GF-D8 (cell line): ENCODE data around the gene DEGS2.
"Not testable (repeated sequence)": the region's sequence is repeated elsewhere in the genome, so short reads cannot be mapped to it uniquely, and the experiment has no call there.

ENCODE experiments used
- DNase-seq: peaks from one replicate; lab custom pipeline; 2025; lab: John Stamatoyannopoulos, UW

DEGS2 gene

DNA sequence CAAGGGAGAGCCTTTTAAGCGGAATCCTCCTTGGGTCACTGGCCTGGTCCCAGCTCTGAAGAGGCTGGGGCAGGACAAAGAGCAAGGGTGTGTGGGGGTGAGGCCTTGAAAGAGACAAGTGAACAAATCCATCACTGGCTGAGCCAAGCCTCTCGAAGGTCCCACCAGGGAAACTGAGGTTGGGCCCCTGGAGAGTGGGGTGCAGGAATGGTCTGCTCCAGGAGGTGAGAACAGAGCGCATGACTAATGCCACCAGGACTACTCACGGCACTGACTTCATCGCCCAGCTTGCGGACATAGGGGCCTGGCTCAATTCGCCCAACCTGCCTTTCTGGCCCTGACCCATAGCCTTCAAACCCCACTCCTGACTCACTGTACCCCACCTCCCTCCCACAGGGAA lies 19.2 kb upstream of the DEGS2 start:
- DNase-seq, result no peak

DNA sequence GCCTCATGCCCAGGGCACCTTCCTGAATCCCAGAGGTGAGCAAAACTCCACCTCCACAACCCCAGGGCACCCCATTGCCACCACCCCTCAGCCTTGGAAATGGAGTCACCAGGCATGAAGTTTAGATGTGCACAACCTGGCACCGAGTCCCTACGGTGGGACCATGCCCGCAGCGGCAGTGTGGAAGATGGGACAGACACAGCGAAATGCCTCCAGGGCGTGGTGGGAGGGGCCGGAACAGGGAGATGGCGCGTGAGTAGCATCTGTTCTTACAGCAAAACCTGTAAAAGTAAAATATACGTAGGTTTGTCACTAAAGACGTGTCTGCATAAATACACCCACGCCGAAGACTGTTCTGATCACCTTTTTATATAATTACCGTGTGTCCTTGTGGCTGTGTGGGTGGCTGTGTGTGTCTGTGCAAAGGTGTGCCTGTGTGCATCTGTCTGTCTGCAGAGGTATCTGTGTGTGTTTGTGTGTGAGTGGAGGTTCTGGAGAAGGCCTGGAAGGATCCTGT lies 17.4 kb upstream of the DEGS2 start:
- DNase-seq, result no peak

DNA sequence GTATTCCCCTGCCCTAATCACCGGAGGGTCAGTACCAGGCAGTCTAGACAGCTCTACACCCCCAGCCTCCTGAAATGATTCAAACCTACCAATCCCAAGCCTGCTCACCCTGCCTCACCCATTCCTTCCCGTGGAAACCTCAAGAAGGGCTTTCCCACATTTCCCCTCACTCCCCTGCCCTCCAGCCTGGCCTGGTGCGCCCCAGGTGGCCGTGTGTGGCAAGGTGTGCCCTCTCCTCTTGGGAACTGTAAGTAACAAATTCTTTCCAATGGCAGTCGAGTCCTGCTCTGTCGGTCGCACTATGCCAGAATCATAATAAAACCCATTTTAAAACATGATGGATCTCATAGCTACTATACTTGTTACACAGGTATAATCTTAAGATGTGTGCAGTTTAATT lies 13.9 kb upstream of the DEGS2 start:
- DNase-seq, result no peak

- no peak for DNase-seq
These were observed 13.4 kb upstream of the DEGS2 start for GRCh38 chr14:100172811-100173210.

- DNase-seq, result no peak
These were observed 11.4 kb upstream of the DEGS2 start for GRCh38 chr14:100170880-100171279.

- no peak for DNase-seq
These were observed 9.1 kb upstream of the DEGS2 start for GRCh38 chr14:100168506-100168905.

DNA sequence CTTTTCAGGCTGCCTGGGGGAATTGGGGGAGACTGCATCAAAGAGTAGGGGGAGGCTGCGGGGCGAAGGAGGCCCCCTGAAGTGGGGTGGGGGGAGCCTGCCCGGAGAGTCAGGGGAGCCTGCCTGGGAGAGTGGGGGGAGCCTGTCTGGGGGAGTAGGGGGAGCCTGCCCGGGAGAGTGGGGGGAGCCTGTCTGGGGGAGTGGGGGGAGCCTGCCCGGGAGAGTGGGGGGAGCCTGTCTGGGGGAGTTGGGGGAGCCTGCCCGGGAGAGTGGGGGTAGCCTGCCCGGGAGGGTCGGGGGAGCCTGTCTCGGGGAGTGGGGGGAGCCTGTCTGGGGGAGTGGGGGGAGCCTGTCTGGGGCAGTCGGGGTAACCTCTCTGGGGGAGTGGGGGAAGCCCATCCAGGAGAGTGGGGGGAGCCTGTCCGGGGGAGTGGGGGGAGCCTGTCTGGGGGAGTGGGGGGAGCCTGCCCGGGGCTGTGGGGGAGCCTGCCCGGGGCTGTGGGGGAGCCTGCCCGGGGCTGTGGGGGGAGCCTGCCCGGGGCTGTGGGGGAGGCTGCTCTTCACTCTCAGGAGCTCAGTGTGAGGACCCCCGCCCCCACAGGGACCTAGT lies 6.5 kb upstream of the DEGS2 start:
- DNase-seq, result no peak

DNA sequence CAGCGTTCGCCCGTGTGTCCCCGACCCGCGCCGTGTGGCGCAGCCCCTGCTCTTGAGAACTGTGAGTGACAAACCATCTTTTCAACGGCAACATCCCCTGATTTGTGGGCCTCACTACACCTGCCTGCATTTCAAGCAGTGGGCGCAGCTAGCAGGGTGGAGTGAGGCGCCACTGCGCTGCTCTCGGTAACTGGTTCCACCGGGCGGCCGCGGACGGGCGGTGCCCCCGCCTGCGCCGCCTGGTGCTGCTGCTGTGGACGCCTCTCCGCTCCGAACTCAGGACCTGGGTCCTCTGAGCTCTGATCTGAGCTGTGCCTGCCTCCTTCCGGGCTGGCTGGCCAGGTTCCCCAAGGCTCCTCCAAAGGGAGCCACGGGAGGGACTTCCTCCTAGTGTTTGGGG lies 5.9 kb upstream of the DEGS2 start:
- no peak for DNase-seq

GRCh38 chr14:100160534-100160916 lies 1.1 kb upstream of the DEGS2 start:
- no peak for DNase-seq

DNA sequence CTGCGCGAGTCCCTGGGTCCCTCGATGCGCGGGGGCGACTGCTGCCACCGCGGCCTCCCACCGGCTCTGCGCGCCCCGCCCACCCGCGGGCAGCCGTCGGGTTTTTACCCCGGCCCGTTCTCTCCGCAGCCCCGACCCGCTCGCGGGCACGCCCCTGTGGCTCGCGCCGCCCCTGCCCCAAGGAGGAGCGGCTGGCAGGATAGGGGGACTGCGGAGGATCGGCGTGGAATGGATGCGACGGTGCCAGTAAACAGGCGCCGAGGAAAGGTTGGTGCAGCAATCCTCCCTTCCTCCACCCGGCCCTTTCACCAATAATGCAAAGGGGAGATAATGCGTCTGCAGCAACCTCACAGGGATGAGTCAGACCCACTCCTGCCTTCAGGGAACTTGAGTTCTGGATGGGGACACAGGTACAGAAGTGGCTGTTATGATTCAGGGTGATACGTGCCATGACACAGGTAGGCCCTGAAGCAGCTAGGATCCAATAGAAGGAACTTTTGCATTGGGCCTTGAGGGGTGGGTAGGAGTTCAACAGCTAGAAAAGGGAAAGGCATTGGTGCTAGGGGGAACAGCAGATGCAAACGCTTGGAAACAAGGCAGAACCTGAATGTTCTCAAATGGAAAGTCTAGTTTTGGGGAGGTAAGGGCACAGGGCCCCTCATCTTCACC lies 554 bp upstream of the DEGS2 start:
- DNase-seq, result no peak

DNA sequence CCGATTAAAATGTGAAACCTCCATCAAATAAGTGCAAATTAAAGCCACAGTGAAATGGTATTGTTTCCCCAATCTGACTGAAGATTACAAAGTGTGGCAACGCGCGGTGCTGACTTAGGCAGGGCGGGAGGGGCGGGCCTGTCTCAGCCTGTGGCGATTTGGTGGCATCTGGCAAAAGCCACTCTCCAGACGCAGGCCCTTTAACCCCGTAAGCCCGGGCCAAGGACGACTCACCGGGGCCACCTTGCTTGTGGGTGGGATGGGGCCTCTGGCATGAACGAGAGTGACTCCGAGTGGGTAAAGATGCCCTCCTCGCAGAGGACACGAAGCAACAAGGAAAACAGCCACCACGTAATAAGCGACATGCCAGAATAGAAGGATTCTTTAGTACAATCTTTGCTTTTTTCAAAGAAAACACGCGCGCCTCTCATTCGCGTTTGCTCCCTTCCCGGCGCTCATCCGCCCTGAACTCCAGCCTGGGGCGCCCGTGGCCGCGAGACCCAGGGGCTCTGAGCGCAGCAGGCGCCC lies 815 bp downstream of the DEGS2 start:
- DNase-seq, result no peak

GRCh38 chr14:100157548-100158232 lies 1.8 kb downstream of the DEGS2 start:
- DNase-seq, result not testable (repeated sequence)

DNA sequence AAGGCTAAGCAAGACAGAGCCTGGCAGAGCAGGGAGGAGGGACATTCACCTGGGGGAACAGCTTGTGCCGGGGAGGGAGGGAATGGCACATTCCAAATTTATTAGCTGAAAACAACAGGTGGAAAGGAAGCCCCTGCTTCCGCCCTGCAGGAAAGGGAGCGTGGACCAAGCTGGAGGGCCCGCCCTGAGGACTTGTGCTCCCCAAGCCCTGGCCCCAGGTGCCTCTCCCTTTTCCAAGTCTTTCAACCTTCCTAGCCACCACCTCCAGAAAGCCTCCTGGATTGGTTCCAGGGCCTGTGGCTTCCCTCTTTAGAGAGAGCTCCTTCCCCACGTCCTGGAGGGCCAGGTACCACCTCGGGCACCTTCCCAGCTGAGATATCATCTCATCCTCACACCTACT lies 2.7 kb downstream of the DEGS2 start:
- DNase-seq, result no peak

GRCh38 chr14:100155756-100156616 lies 3.5 kb downstream of the DEGS2 start:
- no peak for DNase-seq

DNA sequence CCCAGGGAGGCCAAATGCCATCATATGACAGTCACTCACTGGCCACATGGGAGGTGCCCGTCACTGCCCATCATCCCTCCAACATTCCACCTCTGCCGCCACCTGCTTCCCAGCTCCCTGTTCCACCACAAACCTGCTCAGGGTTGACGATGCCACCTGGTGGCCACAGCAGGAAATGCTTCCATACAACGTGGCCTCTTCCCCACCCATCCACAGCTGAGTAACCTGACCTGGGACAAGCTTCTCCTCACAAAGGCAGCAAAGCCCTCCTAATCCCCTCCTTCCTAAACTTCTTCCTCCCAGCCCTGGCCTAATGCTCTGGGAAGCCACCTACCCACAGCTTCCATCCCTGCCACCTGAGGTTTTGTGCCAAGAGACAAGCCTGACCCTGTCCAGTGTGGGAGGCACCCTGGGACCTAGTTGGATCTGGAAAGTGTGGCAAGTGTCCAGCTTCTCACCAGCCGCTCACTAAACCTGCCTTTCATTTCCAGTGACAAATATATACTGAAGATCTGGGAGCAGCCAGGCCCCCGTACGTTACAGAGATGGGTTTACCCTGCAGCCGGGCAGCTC lies 4.3 kb downstream of the DEGS2 start:
- DNase-seq, result no peak

DNA sequence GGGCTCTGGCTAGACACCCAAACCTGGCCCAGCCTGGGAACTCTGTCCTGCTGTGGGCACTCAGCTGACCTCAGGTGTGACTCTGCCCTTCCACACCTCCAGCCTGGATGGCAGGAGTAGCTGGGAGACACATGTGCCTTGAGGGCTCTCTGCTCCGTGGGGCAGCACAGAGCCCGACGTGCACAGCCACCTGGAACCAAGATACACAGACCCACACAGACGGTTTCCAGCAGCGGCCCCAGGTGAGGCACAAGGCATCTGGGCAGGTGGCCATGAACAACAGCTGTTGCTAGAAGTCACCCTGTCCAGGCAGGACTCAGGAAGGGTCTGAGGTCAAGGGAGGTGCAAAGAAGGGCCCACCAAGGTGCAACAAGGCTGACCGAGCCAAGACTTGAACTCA lies 5.9 kb downstream of the DEGS2 start:
- no peak for DNase-seq

- DNase-seq, result no peak
These were observed 7.4 kb downstream of the DEGS2 start for GRCh38 chr14:100152091-100152490.

DNA sequence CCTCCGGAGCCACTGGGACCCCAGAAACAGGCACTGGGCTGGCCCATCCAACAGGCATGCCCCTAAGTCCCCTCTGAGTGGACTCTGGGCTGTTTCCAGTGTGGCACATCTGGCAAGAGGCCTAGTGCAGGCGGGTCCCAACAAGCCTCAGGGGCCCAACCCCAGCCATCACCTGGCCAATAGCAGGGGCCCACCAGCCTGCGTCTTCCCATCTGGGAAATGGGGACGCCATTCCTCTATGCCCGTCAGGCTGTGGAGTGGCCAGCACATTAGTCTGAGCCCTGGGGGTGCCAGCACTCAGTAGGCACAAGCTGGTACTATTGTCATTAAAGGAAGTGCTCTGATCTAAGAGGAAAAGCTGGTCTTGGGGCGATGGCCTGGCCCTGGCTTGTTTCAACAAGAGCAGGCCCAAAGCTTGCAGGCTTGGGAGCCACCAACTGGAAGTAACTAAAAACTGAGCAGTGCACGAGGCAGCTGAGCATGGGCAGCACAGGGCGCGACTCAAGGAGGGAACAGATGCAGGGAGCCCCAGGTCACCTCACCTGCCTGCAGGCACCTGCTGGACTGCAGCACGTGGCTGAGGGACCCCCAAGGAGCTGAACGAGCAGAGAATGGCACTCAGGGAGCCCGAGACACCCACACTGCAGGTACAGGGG lies 8.4 kb downstream of the DEGS2 start:
- DNase-seq, result no peak

DNA sequence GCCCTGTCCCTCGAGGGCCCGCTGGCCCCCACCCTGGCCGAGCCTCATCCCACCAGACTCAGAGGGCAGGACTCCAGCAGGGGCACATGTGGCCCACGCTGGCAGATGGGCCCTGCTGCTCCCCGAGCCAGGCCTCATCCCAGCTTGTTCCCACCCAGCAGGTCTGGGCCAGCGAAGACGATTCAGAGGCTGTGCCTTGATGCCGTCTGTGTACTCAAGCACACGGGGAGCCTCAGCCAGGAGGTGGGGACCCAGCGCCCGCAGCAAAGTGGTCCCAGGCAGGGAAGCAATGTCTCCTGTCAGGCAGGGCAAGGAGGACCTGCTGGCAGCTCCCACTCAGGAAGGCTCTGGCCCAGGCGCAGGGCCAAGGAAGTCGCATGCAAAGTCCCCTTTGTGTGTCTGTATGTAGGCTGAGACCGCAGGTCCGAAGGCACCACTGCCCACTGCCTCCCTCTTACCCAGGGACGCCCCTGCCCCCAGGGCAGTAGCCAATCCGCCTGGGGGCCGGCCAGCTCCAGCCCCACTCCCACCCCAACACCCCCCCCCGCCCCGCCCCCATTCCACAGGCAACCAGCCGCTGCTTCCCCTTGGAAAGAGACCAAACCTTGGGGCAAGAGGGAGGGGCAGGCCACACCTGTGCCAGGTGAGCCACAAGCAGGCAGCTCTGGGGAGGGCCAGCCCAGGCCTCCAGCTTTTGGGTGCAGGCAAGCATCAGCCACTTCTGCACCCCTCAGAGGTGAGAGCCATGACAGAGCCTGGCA lies 9.4 kb downstream of the DEGS2 start:
- no peak for DNase-seq
